Activated CD4-positive, alpha-beta T cell treated with anti-CD3 and anti-CD28 coated beads, Interleukin-2, Interleukin-4, amounts not matched to agents 100 ng/mL and 50 ng/mL, durations not matched to agents 16 hours and 8 hours (primary cell): ENCODE data around the gene TRPM5.
A peak's percentile ranks its signal among the peaks of the same experiment; 100 is the strongest.

ENCODE experiments used
- DNase-seq: peaks from one replicate; pipeline ENCODE4 v3.0.0-alpha.2; 2020; ENCODE audit warnings: low spot score

Gene TRPM5

GRCh38 chr11:2420502-2421225, 23.6 kb downstream of the TRPM5 start:
- peak; percentile 69 for DNase-seq

- peak; percentile 55 for DNase-seq
These were observed 24.4 kb downstream of the TRPM5 start for GRCh38 chr11:2419638-2420501.

GRCh38 chr11:2418693-2419360, 25.5 kb downstream of the TRPM5 start:
- DNase-seq = no peak

- no peak for DNase-seq
These were observed 26.2 kb downstream of the TRPM5 start for GRCh38 chr11:2417856-2418692.

GRCh38 chr11:2416765-2417164, 27.5 kb downstream of the TRPM5 start:
- DNase-seq = no peak

- DNase-seq = no peak
These were observed 28.5 kb downstream of the TRPM5 start for GRCh38 chr11:2415601-2416380.

- DNase-seq = no peak
These were observed 29.1 kb downstream of the TRPM5 start for GRCh38 chr11:2415171-2415570.

GRCh38 chr11:2414616-2415015, 29.7 kb downstream of the TRPM5 start:
- DNase-seq = no peak

- DNase-seq = no peak
These were observed 30.4 kb downstream of the TRPM5 start for GRCh38 chr11:2413742-2414579.

- no peak for DNase-seq
These were observed 32.0 kb downstream of the TRPM5 start for GRCh38 chr11:2412323-2412722.

- no peak for DNase-seq
These were observed 32.6 kb downstream of the TRPM5 start for GRCh38 chr11:2411446-2412305.

- DNase-seq = no peak
These were observed 33.7 kb downstream of the TRPM5 start for GRCh38 chr11:2410616-2411015.

- no peak for DNase-seq
These were observed 34.5 kb downstream of the TRPM5 start for GRCh38 chr11:2409611-2410468.

- DNase-seq = no peak
These were observed 35.2 kb downstream of the TRPM5 start for GRCh38 chr11:2409126-2409525.

- DNase-seq = no peak
These were observed 35.6 kb downstream of the TRPM5 start for GRCh38 chr11:2408671-2409070.

GRCh38 chr11:2406878-2407410, 37.4 kb downstream of the TRPM5 start:
- no peak for DNase-seq

- DNase-seq = no peak
These were observed 37.9 kb downstream of the TRPM5 start for GRCh38 chr11:2406451-2406850.

- no peak for DNase-seq
These were observed 39.5 kb downstream of the TRPM5 start for GRCh38 chr11:2404735-2405196.
